HG03103 (cell line): ENCODE results near the gene QSER1.

ENCODE experiments used
- ATAC-seq: cut with Tn5 transposase; IDR thresholded peaks from one replicate; pipeline ENCODE4 v1.9.1; 2021; ENCODE audit warnings: low read depth; ENCODE audit not compliant: unreplicated experiment

QSER1 gene

DNA sequence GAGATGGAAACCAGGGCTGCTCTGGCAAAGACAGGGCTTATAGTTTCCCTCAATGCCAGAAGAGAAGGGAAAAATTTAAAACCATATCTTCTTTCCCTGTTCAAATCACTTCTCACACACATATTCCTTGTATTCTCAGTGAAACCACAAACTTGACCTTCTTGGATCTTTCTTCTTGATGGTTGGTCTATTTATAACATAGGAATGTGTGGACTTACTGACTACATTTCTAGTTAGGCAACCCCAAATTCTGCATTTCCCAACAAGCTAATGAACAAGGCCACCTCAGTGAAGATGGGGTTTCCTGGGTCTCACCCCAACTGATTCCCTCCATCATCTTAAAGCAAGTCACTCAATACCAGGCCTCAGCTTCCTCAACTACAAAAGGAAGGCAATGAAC, 3.8 kb upstream of the QSER1 start:
- no peak for ATAC-seq

DNA sequence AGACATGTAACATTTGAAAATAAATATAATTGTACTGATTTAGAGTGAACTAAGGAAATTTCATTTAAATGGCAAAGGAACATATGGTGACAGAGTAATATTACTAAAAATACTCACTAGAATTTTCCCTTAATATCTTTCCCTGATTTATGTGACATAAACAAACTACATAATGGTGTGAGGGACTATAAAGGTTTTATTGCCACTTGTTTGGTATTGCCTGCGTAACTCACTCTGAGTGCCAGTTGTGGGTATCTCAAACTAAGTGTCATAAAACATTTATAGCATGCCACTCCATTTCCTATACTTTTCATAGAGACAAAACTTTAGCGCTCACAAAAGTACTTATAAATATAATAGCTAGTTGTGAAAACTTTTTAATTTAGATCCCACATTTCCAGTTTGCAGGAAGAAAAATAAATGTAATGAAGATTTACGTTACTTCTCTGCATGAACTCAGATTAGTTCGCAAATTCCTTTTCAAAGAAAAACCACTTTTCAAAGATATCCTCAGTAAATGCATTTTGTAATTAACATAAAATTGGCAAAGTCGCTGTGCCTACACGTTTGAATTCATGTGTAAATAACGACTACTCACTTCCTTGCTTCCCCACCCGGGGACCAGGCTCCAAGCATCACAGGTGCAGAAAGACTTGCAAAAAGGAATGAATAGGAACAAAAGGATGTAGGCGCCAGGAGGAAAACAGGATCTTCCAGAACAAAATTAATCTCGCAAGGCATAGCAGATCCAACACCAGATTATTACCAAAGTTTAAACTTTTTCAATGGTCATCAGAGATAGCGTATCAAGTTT, 1.6 kb upstream of the QSER1 start:
- no peak for ATAC-seq

DNA sequence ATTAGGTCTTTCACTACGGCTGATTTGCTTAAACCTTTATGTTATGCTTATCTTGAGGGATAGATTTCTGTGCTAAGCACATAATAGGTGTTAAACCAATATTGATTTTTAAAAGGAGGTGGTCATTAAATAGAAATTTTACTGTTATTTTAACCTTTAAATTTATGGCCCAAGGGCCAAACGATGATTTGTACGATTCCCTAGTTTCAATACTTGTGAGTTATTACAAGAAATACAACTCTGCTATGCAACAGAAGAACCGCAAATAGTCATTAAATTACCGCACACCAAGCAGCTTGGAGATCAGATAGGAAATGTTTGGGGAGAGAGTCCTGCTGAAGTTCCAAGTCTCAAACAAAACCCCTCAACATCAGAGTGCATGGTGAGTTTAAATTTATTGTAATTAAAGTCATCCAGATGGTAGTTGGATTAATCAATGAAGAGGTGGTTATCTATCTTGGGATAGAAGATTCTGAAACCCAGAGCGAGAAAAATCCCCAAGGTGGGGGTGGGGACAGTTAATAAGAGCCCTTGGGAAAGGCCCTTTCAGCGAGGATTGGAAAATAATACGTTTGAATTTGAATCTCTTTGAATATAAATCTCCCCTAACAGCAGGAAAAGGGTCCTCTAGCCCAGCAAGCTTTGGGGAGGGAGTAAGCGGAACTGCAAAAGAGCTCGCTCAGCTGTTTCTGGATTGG, 805 bp upstream of the QSER1 start:
- no peak for ATAC-seq

DNA sequence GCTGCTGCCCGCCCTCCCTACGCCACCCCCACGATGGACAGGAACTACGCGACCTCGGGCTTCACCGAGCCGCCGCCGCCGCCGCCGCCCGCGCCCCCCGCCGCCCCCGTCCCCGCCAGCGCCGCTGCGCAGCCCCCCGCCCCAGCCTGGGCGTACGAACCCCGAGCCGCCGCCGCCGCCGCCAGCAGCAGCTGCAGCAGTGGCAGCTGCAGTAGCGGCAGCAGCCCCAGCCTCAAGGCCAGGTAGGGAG, 407 bp downstream of the QSER1 start:
- no peak for ATAC-seq

DNA sequence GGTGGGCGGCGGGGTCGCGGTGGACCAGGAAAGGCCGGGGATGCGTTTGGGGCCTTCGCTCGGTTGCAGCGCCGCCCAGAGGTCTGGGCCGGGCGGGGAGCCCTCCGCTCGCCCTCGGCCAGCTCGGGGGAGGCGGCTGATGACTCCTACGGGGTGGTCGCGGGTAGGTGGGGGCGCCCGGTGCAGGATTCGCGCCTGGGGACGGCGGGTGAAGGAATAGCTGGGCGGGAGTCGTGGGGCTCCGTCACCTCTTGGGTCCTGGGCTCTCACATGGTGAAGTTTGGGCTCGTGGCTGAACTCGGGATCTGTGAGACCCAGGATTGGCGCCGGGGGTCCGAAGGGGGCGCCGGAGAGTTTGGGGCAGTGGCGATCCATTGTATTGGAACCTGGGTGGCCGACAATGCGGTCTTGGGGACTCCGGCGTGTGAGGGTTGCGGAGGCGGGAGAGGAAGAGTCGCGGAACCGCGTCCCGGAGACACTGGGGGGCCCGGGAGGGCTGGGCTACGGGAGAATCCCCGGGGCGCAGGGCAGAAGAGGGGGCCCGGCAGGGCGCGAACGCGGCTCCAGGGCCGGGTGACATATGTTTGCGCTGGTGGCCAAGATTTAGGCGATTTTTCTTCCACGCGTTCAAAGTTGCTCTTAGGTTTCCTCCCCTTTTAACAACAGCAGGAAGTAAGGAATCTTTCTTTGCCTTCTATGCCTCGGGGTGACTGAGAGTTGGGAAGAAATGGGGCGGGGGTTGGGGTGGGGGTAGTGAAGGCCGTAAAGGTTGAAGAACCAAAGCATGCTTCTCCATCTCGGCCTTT, 935 bp downstream of the QSER1 start:
- peak; percentile 33 for ATAC-seq

DNA sequence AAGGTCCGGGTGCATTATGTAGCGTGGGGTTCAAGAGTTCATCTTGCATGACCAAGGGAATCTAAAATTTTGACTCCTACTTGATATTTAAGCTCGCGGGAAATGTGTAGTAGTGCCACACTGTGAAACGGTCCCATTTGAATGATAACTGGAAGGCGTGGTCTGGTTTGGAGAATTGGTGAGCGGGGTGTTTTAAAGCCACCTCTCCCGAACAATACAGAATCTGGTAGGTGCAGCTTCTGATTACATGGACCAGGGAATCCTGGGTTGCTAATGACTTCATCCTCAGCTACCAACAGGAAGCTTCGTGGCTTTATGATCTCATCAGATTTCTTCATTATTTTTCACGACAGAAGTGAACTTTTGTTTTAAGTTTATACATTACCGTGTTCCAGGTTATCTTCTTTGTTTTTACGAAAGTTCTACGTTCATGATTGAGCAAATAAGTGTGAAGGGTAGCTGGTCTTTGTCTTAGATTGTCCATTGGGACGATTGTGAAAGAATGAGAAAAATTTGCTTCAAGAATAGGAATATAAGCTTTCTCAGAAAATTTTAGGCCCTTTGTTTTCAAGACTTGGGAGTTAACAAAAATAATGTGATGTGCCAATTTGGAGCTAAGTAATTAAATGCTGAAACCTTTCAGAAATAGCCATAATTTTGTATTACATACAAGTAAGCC, 1.7 kb downstream of the QSER1 start:
- no peak for ATAC-seq

DNA sequence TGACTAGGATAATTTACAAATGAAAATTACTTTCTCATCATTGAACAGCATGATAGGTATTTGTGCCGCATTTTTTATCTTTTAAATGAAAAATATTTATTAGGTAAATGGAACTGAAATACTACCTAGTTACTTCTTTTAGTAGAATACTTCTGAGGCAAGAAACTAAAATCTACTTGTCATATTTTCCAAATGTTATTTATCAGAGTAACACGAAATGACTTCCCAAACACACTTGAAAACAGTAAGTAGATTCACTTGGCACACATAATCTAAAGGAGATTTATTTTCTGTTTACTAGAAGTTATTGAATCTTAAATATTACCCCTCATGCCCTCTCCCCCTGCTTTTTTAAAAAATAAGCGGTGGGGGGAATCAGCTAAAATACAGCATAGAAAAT, 2.3 kb downstream of the QSER1 start:
- no peak for ATAC-seq

DNA sequence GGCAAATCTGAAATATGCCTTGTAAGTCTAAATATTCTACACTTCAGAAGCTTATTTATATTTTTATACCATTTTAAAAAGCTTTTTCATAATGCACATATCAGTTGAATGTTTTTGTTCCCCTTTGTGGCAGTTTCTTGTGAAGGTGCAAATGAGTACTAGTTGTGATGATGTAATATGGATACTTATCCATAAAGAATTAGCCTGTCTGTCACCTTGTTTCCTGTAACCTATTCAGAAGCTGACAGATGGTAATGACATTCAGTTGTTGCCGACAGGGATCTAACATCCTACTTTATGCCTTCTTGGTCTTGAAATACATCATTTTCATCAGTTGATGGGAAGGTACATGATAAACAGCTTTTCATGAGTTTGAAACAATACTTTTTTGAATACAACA, 2.9 kb downstream of the QSER1 start:
- ATAC-seq = no peak

DNA sequence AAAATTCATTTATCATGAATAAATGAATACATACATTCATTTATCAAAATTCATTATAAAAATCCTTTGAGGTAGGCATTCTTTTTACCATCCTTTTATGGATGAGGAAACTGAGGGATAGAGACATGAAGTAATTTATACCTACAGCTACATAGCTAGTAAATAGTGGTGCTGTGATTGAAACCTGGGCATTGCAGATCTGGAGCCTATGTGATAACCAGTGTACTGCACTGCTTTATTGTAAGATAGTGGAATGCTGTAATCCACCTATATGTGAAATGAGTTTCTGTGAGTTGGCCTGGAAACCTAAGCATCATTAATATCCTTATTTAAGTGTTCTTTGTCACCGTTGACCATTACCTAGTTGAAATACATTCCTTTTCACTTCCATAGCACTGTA, 4.5 kb downstream of the QSER1 start:
- ATAC-seq = no peak

DNA sequence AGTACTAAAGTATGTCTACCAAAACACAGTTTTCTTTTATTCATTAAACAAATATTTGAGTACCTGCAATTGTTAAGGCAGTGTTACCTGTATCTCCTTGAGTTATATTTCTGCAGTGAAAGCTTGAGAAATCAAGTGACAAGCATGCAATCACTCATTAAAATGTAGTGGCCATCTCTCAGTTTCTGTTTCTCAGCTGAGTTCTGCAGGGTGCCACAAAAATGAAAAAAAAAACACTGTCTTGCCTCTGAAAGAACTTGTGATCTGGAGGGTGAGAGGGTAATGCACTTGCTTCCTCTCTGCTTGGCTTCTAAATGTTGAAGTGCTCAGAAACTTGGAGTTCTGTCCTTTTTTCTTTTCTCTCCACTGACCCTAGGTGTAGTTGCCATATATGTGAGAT, 6.8 kb downstream of the QSER1 start:
- peak; percentile 56 for ATAC-seq

DNA sequence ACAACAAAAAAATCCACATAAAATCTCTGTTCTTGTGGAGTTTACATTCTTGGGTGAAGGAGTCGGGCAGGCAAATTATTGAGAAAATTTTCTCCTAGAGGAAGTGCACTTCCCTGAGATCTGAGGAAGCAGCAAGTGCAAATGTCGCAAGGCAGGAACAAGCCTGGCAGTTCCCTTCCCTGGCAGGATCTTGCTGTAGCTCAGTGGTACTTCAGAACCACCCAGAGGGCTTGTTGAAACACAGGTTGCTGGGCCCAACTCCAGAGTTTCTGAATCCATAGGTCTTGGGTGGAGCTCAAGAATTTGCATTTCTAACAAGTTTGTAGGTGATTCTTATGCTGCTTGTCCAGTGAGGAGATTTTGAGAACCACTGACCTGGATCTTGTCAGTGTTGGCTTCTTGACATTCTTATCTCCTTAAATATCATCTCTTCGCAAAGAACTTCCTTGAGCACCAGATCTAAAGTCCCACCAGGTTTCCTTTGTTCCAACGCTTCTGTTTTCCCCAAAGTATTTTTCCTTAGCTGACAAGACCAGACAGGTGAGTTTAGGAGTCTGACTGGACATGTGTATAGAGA, 9.6 kb downstream of the QSER1 start:
- no peak for ATAC-seq

DNA sequence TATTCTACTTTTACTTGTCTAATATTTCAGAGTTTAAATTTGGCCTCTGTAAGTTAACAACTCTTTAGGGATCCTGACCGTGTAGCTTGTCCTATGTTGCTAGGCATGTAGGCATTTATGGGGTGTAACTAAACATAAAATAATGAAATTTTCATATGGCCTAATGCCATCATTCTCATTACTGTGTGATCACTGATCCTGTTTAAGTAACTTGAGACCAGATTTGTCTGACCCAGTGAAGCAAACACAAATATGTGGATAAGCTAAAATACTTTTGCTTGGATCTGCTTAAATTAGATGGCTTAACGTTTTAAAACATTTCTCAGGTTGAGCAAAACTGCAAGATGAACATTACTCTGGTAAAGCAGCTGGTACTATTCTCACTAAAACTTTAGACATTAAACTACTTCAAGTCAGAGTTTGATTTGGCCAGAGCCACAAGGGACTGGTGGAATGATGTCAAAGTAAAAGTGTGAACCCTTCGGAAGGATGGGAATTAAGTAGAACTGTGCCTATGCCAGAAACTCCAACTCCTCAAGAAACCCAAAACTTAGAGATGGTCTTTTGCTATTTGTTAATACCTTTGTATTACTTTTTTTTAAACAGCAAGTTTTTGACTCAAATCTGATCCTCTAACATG, 12.5 kb downstream of the QSER1 start:
- ATAC-seq = no peak

DNA sequence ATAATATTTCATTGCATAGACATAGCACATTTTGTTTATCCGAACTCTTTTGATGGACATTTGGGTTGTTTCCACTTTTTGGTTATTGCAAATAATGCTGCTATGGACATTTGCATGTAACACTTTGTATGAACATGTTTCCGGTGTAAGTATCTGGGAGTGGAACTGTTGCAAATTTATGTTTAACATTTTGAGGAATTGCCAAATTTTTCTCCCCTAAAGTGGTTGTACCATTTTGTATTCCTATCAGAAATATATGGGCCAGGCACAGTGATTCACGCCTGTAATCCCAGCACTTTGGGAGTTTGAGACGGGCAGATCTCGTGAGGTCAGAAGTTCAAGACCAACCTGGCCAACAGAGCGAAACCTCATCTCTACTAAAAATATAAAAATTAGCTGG, 16.0 kb downstream of the QSER1 start:
- no peak for ATAC-seq

DNA sequence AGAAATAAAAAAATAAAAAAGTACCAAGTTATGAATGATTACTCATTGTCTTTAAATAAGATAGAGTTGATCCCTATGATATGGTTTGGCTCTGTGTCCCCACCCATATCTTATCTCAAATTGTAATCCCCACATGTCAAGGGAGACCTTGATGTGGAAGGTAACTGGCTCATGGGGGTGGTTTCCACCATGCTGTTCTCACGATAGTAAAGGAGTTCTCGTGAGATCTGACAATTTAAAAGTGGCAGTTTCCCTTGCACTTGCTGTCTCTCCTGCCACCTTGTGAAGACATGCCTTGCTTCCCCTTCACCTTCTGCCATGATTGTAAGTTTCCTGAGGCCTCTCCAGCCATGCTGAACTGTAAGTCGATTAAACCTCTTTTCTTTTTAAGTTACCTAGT, 18.8 kb downstream of the QSER1 start:
- no peak for ATAC-seq

DNA sequence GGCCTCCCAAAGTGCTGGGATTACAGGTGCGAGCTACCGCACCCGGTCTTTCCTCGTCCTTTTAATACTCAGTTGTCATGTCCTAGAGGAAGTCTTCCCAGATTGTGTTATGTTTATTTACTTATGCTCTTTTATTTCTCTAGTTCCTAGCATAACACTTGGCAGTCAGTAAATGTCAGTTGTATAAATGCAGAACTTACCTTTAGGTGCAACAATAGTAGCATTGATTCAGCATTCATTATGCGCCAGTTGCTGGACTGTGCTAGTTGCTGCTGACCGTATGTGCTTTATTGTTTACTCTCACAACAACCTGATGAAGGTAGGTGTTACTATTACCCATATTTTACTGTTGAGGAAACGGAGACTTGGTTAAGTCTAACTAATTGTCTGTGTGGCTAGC, 20.8 kb downstream of the QSER1 start:
- no peak for ATAC-seq

DNA sequence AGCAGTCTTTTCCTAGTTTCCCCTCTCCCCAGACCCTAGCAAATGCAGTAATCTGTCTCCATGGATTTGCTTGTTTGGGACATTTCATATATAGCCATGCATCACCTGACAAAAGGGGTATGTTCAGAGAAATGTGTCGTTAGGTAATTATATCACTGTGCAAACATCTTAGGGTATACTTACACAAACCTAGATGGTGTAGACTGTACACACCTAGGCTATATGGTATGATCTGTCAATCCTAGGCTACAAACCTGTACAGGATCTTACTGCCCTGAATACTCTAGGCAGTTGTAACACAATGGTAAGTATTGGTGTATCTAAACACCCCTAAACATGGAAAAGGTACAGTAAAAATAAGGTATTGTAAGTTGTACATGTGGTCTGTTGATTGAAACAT, 23.8 kb downstream of the QSER1 start:
- ATAC-seq = no peak

DNA sequence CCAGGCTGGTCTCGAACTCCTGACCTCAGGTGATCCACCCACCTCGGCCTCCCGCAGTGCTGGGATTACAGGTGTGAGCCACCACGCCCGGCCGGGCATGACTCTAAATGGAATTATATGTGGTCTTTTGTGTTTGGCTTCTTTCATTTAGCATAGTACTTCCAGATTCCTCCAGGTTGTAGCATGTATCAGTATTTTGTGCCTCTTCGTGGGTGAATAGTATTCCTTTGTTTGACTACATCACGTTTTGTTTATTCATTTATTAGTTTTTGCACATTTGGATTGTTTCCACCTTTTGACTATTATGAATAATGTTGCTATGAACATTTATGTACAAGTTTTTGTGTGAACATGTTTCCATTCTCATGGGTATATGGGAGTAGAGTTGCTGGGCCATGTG, 24.4 kb downstream of the QSER1 start:
- no peak for ATAC-seq

DNA sequence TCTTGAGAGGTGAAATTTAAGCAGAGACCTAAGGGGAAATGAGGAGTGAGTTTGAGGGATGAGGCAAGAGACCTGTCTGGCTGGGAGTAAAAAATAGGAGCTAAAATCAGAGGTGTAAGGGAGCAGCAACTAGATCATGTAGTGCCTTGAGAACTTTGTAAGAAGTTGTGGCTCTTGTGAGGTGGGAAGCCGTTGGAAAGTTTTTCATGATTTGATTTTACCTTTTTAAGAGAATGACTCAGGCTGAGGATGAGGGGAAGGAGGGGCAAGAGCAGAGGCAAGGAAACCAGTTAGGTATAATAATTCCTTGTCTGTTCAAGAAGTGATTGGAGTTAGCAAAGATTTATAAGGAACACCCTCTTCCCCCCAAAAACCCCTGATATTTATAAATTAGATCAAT, 25.8 kb downstream of the QSER1 start:
- ATAC-seq = no peak

DNA sequence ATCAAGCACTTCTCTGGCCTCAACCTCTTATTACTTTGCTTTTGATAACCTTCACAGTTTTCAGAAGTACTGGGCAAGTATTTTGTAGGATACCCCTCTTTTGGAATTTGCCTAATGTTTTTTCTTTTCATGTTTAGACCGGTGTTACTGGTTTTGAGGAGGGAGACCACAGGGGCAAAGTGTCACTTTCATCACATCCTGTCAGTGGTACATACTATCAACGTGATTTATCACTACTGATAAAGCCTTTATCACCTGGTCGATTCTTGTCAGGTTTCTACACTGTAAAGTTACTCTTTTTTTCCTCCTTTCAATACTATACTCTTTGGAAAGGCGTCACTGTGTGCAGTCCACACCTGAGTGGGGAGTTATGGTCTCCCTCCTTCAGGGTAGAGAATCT, 26.7 kb downstream of the QSER1 start:
- ATAC-seq = no peak

DNA sequence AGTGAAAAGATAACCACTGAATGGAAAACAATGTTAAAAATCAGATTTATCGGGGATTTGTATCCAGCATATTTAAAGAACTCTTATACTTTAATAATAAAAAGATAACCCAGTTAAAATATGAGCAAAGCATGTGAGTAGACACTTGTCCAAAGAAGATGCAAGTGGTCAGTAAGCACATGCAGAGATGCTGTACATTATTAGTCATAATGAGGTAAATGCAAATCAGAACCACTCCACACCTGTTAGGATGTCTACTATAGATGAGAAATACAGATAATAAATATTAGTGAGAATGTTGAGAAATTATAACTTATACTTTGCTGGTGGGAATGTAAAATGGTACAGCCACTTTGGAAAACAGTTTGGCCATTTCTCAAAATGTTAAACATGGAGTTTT, 28.0 kb downstream of the QSER1 start:
- ATAC-seq = no peak
